Sciatic nerve (tissue), 1 donor: ENCODE measurements around the gene PSMA5. TPM values are rescaled to one million over a fixed set of nuclear protein-coding genes. Genes with fewer than 3 reads are reported as not detected.

ENCODE experiments used
- total RNA-seq: library from RNA; stranded (reverse); fragmentation: NEBNext Ultra II Directional; extraction: Animal tissue kit (Norgen Biotek cat#: 25700); gene quantifications from one replicate; pipeline ENCODE4 v1.2.1, GENCODE V29; 2021
- donor health status: DM: no; HTN: no; CAD: no.

The PSMA5 gene
- total RNA-seq, 1 donor from 2014 or later = 44.8 TPM

Other genes starting within 250 kb of the PSMA5 start
- 123 TPM for gene SARS1, start 212.5 kb downstream of the PSMA5 start, total RNA-seq
- 24.0 TPM for gene CELSR2, start 176.9 kb downstream of the PSMA5 start, total RNA-seq
- gene PSRC1, start 143.3 kb downstream of the PSMA5 start, total RNA-seq = 7.6 TPM
- 0.45 TPM for gene MYBPHL, start 119.4 kb downstream of the PSMA5 start, total RNA-seq
- gene SORT1, start 28.5 kb downstream of the PSMA5 start, total RNA-seq = 111 TPM
- gene SYPL2, start 40.1 kb upstream of the PSMA5 start, total RNA-seq = 4.2 TPM
- gene ATXN7L2, start 57.5 kb upstream of the PSMA5 start, total RNA-seq = 5.0 TPM
- 7.6 TPM for gene CYB561D1, start 67.6 kb upstream of the PSMA5 start, total RNA-seq
- gene AMIGO1, start 83.3 kb upstream of the PSMA5 start, total RNA-seq = 15.6 TPM
- gene GPR61, start 113.4 kb upstream of the PSMA5 start, total RNA-seq = not detected
- gene GNAI3, start 122.2 kb upstream of the PSMA5 start, total RNA-seq = 7.0 TPM
- not detected for gene GNAT2, start 193.2 kb upstream of the PSMA5 start, total RNA-seq
- 49.5 TPM for gene AMPD2, start 193.4 kb upstream of the PSMA5 start, total RNA-seq
- 36.7 TPM for gene GSTM4, start 229.7 kb upstream of the PSMA5 start, total RNA-seq
- 194 TPM for gene GSTM2, start 241.6 kb upstream of the PSMA5 start, total RNA-seq